Pancreas (tissue), 10 donors: ENCODE results near the gene CASQ2. TPM values are rescaled to one million over a fixed set of nuclear protein-coding genes. Genes with fewer than 3 reads are reported as not detected.
A peak's percentile ranks its signal among the peaks of the same experiment; 100 is the strongest.

ENCODE experiments used
- ATAC-seq, 4 donors: fragments of 200-7000 bp; cut with Tn5 transposase; one replicate each; pipeline versions ENCODE4 v1.8.0 to v1.9.1; 2020; ENCODE audit warnings: mild to moderate bottlenecking in 4 of 4, moderate library complexity in 4 of 4
- DNase-seq, 6 donors: peaks; one replicate each; pipeline ENCODE4 v3.0.0-alpha.2; 2020
- FAIRE-seq: peaks from 2 replicates; lab custom pipeline; 2012; peaks lifted over from hg19 to GRCh38; lab: Jason Lieb, UNC
- H3K27ac ChIP-seq, 4 donors: fragments of 200-600 bp; sonication (generic); 1 replicate in 3 of 4; 2 replicates in 1 of 4; pipeline versions ENCODE4 v1.5.0 to v1.8.0; 2020
- H3K27me3 ChIP-seq, 4 donors: fragments of 200-600 bp; one replicate each; pipeline ENCODE4 v1.8.0; 2021
- H3K36me3 ChIP-seq, 3 donors: fragments of 200-600 bp; sonication (generic) in 1 of 3; one replicate each; pipeline versions ENCODE4 v1.5.0 to v1.8.0; 2020 to 2021
- H3K4me1 ChIP-seq, 3 donors: fragments of 200-600 bp; one replicate each; pipeline ENCODE4 v1.8.0; 2021
- H3K4me3 ChIP-seq, 4 donors: fragments of 200-600 bp; sonication (generic) in 2 of 4; one replicate each; pipeline versions ENCODE4 v1.5.0 to v1.8.0; 2020 to 2021
- H3K9me3 ChIP-seq, 4 donors: fragments of 200-600 bp; one replicate each; pipeline ENCODE4 v1.8.0; 2021
- CTCF ChIP-seq, 4 donors: fragments of 200-600 bp; sonication (generic) in 3 of 4; IDR thresholded peaks; one replicate each; pipeline versions ENCODE4 v1.5.0 to v1.8.0; 2021; ENCODE audit warnings: antibody characterized with exemption in 4 of 4
- WGBS, 2 donors: extraction: QIAGEN DNeasy Blood & Tissue Kit; methylation state at CpG; one replicate each; pipeline ENCODE4 v1.1.7; 2013; 5-methylcytosine and 5-hydroxymethylcytosine counted together
- intact Hi-C, 3 donors: fragments of 100-400 bp; cut with DNase I; formaldehyde crosslinking; loops; one replicate each; pipeline versions ENCODE4 v1.11.1 to v1.14.2; 2022
- polyA plus RNA-seq, 2 donors: library from polyadenylated mRNA; stranded (reverse); fragments of 200-250 nt; gene quantifications; one replicate each; pipeline ENCODE4 v1.2.3, GENCODE V29; 2013
- total RNA-seq, 6 donors: library from RNA; stranded (reverse); fragmentation: NEBNext Ultra II Directional in 4 of 6; extraction: Animal tissue kit (Norgen Biotek cat#: 25700) in 4 of 6; gene quantifications; one replicate each; pipeline versions ENCODE4 v1.2.1 to v1.2.4, GENCODE V29; 2021 to 2023
- donor health status: healthy with polysubstance abuse.
- donor health status: DM: no; HTN: no; CAD: no; lungs with moderate emphysema.
- donor health status: DM: no; HTN: no; CAD: no.
- donor health status: control.
- donor health status: control.
- donor health status: Bipolar disorder and iron deficiency.
- donor health status: DM: yes; HTN: yes; CAD: no.
- donor health status: DM: no; HTN: no; CAD: no.
- donor health status: DM: no; HTN: no; CAD: no.
- donor health status: DM: yes; HTN: yes; CAD: no.

CASQ2 gene
- total and polyA plus RNA-seq, 8 donors, result 0.09 to 1.2 (median 0.34) TPM; not detected in 1

GRCh38 chr1:115678141-115678540, 90.4 kb downstream of the CASQ2 start:
- ATAC-seq, result no peak
- TF ChIP-seq CTCF (IDR thresholded peaks at IDR 0.05), result no peak
- H3K9me3 ChIP-seq, result no peaks in the 10 kb centered on the region
- H3K27ac ChIP-seq, result no peak overlapping the region
- H3K36me3 ChIP-seq, result no peaks in the 10 kb centered on the region
- no peak overlapping the region for H3K4me3 ChIP-seq
- no peak for FAIRE-seq
- H3K4me1 ChIP-seq, result no peaks in the 10 kb centered on the region
- no peak for DNase-seq
- 78 to 82% methylated on average over 5 of the region's 5 CpGs for WGBS, 2 donors
- no peaks in the 10 kb centered on the region for H3K27me3 ChIP-seq
- intact Hi-C loops, result no loop called here

GRCh38 chr1:115677565-115677964, 90.9 kb downstream of the CASQ2 start:
- intact Hi-C loops, result no loop called here
- WGBS, 2 donors, result 97% methylated on average over 1 of the region's 1 CpG
- TF ChIP-seq CTCF (IDR thresholded peaks at IDR 0.05), result no peak
- no peak for ATAC-seq
- Histone ChIP-seq H3K9me3 (no peaks in the 10 kb centered on the region), H3K4me3 (no peak overlapping the region), H3K4me1 (no peaks in the 10 kb centered on the region), H3K36me3 (no peaks in the 10 kb centered on the region), H3K27me3 (no peaks in the 10 kb centered on the region), H3K27ac (no peak overlapping the region)
- FAIRE-seq, result no peak
- DNase-seq, result no peak

GRCh38 chr1:115677182-115677555, 91.3 kb downstream of the CASQ2 start:
- FAIRE-seq, result no peak
- 77 to 84% methylated on average over 3 of the region's 3 CpGs for WGBS, 2 donors
- no peak for TF ChIP-seq CTCF (IDR thresholded peaks at IDR 0.05)
- H3K4me1 ChIP-seq, result no peaks in the 10 kb centered on the region
- H3K27ac ChIP-seq, result no peak overlapping the region
- H3K36me3 ChIP-seq, result no peaks in the 10 kb centered on the region
- H3K4me3 ChIP-seq, result no peak overlapping the region
- DNase-seq, result no peak
- intact Hi-C loops, result no loop called here
- no peaks in the 10 kb centered on the region for H3K27me3 ChIP-seq
- H3K9me3 ChIP-seq, result no peaks in the 10 kb centered on the region
- ATAC-seq, result no peak

GRCh38 chr1:115676498-115677181, 91.9 kb downstream of the CASQ2 start:
- Histone ChIP-seq H3K4me1 (peaks cover 0 to 3% (median 0%) of the 10 kb centered on the region in 3 donors), H3K27me3 (no peaks in the 10 kb centered on the region), H3K9me3 (no peaks in the 10 kb centered on the region), H3K36me3 (no peaks in the 10 kb centered on the region), H3K4me3 (no peak overlapping the region), H3K27ac (no peak overlapping the region)
- ATAC-seq (no peak), FAIRE-seq (no peak), DNase-seq (no peak)
- intact Hi-C loops, result no loop called here
- no peak for TF ChIP-seq CTCF (IDR thresholded peaks at IDR 0.05)
- WGBS, 2 donors, result 82 to 83% methylated on average over 7 of the region's 7 CpGs

- H3K4me3 ChIP-seq, result no peak overlapping the region
- intact Hi-C loops, result no loop called here
- H3K27me3 ChIP-seq, result no peaks in the 10 kb centered on the region
- no peak overlapping the region for H3K27ac ChIP-seq
- no peak for DNase-seq
- FAIRE-seq, result no peak
- ATAC-seq, result peak in 2 of 4 donors; percentile 60 to 66
- TF ChIP-seq CTCF (IDR thresholded peaks at IDR 0.05), result no peak
- peaks cover under 1 to 8% (median 4%) of the 10 kb centered on the region in 3 donors for H3K4me1 ChIP-seq
- no peaks in the 10 kb centered on the region for H3K36me3 ChIP-seq
- H3K9me3 ChIP-seq, result no peaks in the 10 kb centered on the region
- WGBS, 2 donors, result 60 to 63% methylated on average over 13 of the region's 13 CpGs
These were observed 96.1 kb downstream of the CASQ2 start for GRCh38 chr1:115672224-115673009.
